DMS153 treated with DMSO at 0.1 percent for 48 hours (cell line): ENCODE measurements around the gene TEF.

Experiments
- DNase-seq: peaks from one replicate; lab custom pipeline; 2025; ENCODE audit not compliant: unreplicated experiment; lab: John Stamatoyannopoulos, UW

The TEF gene

DNA sequence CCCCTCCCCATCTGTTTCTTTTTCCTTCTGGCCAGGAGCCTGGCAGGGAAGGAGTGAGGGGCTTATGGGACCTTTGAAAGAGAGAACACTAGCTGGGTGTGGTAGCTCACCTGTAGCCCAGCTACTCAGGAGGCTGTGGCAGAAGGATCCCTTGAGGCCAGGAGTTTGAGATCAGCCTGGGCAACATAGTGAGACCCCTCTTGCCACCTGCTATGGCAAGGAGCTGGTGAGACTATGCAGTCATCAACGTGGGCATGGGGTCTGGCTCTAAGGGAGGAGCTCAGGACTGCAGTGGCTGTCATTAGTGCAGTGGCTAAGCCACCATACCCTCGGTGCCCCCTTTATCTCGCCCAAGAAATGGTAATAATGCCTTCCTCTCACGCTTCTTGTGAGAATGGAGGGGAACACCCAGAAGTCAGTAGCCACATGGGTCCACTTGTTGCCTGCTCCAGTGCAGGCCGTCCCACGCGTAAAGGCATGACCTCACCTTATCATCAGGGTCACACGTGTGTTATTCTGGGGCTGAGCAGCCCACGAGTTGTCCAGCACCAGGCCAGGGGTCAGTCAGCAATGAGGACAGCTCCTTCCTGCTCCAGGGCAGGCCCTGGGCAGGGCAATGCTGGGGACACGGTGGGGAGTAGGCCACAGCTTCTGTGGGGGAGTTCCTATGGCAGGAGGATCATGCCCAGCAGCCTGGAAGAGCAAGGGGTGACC lies 27.7 kb upstream of the TEF start:
- no peak for DNase-seq

DNA sequence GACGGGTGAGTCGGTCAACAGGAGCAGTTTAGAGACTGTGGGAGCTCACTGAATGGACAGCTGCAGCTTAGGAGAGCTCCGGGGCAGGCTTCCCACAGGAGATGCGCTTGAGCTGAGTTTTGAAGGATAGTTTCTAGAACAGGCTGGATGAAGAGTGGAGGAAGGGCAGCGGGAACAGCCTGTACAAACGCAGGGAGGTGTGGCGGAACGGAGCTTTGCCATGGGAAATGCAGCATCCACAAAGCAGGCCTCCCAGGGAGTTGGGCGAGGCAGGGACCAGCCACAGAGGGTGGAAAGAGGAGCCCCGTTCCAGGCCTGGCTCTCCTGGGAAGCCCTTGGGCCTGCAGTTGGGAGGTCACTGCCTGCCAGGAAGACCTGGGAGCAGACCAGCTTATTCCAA lies 26.8 kb upstream of the TEF start:
- no peak for DNase-seq

DNA sequence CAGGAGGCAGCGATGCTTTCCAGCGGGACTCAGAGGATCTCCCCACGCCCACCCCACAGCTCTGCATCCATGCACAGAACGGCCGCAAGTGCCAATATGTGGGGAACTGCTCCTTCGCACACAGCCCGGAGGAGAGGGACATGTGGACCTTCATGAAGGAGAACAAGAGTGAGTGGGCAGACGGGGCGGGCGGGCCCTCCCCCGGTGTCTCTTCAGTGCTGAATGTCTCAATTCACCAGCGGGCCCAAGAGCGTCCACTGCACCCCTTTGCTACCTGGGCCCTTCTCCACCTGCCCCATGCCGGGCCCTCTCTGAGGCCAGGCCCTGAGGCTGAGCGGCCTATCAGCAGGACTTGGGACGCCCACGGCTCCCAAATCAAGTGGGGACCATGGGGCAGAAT lies 25.8 kb upstream of the TEF start:
- no peak for DNase-seq

DNA sequence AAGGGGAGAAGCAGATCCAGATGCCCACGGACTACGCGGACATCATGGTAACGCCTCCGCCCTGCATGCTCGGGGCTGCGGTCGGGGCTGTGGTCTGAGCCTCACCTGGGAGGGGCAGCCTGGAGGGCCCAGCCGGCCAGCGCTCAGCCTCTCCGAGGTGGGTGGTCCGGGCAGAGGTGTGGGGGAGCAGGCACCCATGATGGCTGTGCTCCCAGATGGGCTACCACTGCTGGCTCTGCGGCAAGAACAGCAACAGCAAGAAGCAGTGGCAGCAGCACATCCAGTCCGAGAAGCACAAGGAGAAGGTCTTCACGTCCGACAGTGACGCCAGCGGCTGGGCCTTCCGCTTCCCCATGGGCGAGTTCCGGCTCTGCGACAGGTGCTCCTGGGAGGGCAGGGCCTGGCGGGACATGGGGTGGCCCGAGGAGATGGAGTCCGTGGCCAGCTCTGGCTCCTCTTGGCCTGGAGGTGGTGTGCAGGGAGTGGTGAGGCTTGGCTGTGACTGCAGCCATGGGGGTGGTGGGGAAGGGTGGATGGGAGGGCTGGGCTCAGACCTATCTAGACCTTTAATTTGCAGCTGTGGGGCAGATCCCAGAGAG lies 25.2 kb upstream of the TEF start:
- DNase-seq = no peak

DNA sequence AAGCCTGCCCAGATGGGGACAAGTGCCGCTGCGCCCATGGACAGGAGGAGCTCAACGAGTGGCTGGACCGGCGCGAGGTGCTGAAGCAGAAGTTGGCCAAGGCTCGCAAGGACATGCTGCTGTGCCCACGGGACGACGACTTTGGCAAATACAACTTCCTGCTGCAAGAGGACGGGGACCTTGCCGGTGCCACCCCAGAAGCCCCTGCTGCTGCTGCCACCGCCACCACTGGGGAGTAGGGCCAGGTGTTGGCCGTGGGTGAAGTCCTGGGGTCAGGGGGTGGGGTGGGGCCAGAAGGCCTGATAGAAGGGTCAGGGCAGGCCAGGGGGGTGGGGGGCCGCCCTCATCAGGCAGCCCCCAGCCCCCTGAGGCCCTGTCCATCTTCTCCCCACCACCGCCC lies 24.6 kb upstream of the TEF start:
- DNase-seq = no peak

DNA sequence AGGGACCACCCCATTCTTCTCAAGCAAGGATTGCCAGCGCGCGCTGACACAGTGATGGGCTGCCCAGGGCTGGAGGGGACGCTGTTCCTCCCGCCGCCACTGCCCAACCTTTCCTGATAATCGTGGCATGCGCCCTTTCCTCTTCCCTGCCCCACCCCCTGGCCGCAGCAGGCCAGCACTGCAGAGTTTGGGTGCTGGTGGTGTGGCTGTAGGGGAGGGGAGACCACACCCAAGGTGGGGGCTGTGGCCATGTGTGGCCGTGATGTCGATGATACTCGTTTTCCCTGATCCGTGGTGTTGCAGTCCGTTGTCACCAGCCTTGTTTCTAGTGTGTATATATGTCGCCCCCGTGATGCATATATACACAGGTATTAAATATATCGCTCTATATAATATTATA lies 22.8 kb upstream of the TEF start:
- DNase-seq = no peak

DNA sequence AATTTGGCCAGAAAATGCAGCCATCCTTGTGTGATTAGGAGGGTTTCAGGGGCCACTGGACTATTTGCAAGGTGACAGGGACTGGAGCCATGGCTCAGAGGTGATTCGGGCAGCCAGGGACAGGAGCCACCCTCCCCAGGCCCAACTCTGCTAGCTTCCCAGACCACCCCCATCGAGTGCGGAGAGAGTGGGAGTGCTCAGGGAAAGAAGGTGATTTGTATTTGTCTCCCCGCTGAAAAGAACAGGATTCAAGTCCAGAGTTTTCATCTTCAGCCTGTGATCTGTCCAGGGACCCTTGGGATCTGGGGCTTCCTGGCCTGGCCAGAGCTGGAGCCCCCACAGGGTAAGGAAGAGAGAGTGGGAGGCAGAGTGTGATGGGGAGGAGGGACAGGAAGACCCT lies 22.4 kb upstream of the TEF start:
- no peak for DNase-seq

DNA sequence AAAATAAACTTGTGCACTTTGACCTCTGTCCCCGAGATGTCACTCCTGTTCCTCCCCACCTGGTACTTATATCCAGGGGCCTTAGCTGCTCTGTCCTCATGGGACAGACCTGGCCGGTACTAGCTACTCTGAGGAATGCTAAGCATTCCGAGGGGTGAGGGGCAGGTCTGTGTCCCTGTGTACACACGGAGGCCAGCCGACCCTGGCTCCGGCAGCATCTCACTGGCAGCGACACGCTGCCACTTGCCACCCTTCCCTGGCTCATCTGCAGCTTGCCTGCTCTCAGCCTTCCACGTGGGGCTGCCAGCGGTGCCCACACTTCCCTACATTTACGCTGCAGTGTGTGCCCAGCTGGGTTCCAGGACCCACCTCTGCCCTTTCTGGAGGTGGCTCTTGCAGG lies 21.6 kb upstream of the TEF start:
- no peak for DNase-seq

DNA sequence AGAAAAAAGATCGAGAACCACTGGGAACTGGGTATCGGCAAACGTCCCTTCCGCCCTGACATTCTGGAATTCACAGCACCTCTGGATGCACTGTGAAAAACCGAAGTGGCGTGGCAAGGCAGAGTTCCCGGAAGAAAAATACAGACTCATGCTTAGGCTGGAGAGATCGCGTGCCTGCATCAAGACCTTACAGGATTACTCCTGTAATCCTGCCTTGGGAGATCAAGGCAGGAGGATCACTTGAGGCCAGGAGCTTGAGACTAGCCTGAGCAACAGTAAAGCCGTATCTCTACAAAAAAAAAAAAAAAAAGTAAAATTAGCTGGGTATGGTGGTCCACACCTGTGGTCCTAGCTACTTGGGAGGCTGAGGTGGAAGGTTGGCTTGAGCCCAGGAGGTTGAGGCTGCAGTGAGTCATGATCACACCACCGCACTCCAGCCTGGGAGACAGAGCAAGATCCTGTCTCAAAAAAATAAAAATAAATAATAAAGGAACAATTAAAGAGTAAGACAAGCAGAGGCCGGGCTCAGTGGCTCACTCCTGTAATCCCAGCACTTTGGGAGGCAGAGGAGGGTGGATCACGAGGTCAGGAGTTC lies 19.9 kb upstream of the TEF start:
- DNase-seq = no peak

DNA sequence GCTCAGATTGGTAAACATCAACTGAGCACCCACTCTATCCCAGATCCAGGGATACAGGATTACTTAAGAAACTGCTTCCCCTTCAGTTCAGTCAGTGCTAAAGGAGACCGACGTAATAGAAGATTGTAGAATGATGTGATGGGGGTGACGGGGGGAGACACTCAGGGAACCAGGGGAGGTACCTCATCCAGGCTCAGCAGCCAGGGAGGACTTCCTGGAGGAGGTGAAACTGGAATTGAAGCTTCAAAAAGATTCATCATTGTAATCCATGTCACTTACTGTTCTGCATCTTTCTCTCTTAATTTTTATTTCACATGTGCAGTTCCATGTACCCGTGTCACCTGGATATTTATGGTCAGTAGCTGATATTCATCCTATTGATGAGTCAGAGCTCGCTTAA lies 19.1 kb upstream of the TEF start:
- no peak for DNase-seq

DNA sequence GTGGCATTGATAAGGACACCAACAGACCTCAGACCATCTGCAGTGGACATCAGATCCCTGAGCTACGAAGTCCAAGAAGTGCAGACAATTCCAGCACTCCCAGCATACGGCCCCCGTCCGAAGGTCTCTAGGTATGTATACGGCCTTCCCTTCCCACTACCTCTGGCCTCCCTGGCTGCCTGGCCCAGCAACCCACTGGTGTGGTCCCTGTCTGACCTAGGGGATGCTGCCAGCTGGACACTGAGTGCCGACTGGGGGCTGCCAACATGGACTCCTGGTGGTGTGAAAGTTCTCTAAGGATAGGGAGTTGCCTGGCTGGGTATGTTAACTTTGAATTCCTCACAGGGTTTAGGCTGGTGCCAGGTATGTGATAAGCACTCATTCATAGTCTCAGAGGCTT lies 17.5 kb upstream of the TEF start:
- DNase-seq = no peak

DNA sequence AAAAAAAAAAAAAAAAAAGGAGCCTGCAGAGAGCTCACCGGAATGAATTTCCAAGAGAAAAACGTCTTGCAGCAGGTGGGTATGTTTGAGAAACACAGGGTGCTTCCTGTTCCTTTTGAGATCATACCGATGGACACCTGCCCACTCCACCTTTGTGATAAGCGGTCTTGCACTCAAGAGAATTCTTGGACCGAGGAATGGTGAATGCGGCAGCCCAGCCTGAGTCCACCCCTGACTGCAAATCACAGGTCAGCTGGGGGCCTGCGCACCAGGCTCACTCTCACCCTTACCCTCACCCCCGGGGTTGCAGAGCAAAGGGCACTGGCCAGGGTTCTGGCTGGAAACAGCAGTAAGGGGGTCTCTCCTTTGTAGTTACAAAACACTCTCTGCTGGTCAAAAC lies 16.8 kb upstream of the TEF start:
- DNase-seq = no peak

DNA sequence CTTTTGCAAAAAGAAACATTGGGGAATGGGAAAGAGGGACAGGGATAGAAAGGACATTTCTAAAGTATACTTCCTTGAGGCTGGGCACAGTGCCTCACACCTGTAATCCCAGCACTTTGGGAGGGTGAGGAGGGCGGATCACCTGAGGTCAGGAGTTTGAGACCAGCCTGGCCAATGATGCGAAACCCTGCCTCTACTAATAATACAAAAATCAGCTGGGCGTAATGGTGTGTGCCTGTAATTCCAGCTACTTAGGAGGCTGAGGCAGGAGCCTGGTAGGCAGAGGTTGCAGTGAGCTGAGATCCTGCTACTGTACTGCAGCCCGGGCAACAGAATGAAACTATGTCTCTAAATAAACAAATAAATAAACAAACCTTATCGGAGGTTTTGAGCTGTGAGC lies 16.3 kb upstream of the TEF start:
- no peak for DNase-seq

DNA sequence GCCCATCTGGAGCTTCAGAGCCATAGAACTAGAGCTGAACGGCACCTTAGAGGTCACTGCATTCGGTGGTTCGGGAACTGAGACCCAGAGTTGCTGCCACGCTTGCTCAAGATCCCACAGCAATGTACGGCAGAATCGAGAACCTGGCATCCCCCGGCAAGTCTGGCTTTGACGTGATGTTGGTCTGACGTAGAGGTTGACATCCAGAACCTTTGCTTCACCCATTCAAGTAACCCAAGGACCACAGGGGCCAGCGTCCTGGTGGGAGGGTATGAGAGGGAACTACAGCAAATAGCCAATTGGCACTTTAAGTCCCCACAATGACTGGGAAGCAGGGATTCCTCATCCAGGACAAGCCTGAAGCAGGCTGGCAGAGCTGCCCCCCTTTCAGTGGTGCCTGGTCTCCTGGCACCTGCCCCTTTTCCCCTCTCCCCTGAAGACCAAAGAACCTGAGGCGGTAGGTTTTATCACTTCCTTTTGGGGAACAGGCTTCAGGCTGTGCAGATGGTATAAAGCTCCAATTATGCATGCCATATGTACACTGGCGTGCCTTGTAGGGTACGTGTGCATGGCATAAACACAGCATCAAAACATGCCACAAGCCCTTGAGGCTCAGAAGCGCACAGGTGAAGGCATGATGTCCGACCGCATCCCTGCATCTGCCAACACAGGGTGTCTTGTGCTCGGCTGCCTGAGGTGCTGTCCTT lies 15.3 kb upstream of the TEF start:
- no peak for DNase-seq

DNA sequence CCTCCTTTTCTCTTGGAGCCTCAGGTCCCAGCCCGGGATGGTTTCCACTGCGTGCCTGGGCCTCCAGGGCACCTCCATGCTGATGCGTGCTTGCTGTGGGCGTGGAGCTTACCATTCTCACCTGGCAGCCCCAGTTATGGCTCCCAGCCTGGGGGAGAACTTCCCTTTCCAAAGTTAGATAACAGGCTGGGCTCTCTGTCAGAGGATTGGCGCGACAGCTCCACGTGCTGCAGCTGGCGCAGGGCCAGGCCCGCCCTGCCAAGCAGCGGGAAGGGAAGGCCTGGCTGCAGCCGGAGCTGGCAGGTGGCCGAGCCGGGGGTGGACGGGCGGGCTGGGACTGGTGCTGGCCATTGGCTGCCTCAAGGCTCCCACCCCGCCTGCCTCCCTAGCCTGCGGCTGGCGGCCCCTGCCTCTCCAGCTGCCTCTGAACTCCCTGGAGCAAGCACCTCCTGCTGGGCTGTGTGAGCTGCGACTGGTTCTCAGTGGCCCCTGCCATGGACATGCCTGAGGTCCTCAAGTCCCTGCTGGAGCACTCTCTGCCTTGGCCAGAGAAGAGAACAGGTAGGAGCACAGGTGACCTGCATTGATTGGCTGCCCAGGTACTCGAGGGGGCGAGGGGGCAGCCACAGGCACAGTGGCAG lies 14.6 kb upstream of the TEF start:
- DNase-seq = peak; percentile 91

DNA sequence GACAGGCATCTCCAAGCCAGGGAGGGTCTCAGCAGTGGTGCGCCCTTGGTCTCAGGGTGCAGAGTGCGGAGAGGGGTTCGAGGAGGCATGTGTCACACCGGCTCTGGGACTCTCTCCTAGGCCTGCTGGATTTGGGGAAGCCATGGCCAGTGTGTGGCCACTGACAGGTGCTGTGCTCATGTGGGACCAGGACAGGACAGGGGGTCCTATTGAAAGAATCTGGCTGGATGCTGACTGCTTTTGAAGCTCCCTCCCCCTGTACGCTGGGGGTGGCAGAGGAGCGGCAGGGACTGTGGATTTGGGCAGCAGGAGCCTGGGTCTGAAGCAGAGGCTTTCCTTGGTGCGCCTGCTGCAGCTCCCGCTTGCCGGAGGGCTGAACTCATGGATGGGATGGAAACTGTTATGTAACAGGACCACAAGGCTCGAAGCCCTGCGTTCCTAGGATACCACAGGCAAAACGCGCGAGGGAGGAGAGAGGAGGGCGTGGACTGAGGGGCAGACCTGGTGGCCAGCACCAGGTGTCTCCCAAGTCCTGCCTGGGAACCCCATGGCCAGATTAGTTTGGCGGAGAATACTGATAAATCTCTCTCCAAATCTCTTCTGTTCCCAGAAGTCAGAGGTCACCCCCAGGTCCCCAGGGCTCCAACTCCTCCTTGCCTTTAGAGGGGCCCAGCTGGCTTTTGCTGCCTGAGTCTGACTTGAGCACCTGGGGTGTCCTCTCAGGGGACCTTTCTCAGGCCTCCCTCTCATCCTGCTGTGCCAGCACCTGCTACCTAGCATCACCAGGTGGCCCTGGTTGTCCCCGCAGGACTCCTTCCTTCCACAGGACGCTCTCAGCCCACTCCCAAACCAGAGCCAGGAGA lies 13.8 kb upstream of the TEF start:
- DNase-seq = no peak

DNA sequence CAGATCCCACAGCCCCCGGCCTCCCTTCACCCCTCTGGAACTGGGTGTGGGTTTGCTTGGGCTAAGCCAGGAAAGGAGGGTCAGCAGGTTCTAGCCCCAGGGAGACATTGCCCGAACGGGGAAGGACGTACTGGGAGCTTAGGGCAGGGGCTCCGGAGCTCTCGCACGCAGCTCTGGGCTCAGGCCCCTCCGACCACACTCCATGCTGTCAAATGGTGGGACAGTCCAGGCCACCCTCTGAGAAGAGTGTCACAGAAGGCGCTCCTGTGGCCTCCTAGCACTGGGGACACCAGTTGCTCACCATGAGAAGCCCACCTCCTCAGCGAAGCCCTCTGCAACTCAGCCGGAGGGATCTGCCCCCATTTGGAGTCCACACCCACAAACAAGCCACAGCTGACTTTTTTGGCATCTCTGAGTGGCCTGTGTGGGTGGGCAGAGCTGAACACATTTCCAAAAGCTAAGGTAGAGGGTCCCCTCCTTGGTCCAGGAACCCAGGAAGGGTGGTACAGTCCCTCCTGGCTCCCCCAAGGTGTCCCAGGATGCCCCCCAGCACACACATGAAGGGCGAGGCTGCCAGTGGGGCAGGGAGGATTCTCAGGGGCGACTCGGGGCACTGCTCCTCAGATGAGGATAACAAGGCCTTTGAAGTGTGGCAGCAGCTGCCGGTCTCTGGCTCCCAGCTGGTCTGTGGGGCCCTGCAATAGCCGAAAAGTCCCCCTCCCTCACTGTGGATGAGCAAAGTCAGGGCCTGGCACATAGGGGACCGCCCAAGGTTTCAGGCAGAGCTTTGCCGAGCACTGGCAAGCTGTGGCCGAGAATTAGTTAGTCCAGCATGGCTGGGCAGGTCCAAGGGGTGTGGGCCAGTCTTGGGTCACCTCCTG lies 13.0 kb upstream of the TEF start:
- no peak for DNase-seq

DNA sequence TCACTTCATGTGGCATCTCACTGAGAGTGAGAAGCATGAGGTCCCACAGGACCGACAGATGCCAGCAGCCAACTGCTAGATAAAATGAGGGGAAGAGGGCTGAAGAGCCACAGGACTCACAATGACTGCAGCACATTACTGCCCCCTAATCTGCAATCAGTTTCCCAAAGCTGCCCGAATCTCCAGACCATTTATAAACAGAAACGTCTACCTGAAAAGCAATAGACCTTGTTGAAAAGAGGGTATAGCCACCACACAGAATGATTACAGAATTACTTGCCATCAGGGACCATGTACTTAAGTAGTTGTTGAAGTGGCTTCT lies 12.4 kb upstream of the TEF start:
- no peak for DNase-seq

DNA sequence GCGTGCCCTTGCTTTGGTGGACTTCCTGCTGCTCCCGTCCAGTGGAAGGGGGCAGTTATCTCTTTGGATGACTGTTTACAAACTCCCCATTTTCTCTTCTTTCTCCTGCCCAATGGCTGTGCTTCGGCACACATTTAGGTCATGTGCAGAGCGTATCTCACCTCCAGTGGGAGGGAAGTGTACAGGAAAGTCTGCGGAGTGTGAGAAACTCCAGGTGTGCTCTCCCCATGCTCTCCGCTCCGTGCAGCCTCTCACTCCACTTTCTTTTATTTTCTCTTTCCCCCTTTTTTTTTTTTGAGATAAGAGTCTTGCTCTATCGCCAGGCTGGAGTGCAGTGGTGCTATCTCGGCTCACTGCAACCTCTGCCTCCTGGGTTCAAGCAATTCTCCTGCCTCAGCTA lies 11.9 kb upstream of the TEF start:
- no peak for DNase-seq

DNA sequence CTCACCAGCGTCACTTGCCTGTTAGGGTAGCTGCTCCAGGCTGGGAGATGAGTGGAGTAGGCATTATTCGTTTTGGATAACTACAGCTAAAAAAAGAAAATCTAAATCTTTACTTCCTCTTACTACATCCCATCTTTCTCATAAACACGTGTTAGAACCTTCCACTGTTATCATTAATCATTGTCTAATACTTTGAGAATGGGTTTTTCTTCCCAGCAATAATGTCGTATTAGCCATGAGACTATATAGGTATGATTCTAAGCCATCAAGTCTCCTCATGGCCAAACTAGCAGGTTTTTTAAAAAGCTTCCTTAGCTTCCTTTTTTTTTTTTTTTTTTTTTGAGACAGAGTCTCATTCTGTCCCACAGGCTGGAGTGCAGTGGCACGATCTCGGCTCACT lies 3.9 kb upstream of the TEF start:
- no peak for DNase-seq
